GM23338 (cell line): ENCODE results near the gene SH3RF2. TPM values are rescaled to one million over a fixed set of nuclear protein-coding genes. Genes with fewer than 3 reads are reported as not detected.

Source experiments
- ATAC-seq: fragments of 200-7000 bp; cut with Tn5 transposase; 3 replicates; pipeline ENCODE4 v1.9.1; 2020
- DNase-seq: peaks from one replicate; pipeline ENCODE4 v3.0.0-alpha.2; 2015; ENCODE audit warnings: low spot score
- H2AFZ ChIP-seq: fragments of 200-600 bp; sonication (generic); 2 replicates; pipeline ENCODE4 v1.8.0; 2016; ENCODE audit warnings: antibody characterized with exemption, mild to moderate bottlenecking, moderate library complexity
- H3F3A ChIP-seq: fragments of 200-600 bp; sonication (generic); replicated peaks from 2 replicates; pipeline ENCODE4 v1.8.0; 2017; ENCODE audit warnings: antibody characterized with exemption, mixed run types, low read depth
- H3K27ac ChIP-seq: fragments of 200-600 bp; sonication (generic); 2 replicates; pipeline ENCODE4 v1.6.1; 2016; ENCODE audit warnings: low read depth
- H3K27me3 ChIP-seq: fragments of 200-600 bp; sonication (generic); 2 replicates; pipeline ENCODE4 v1.8.0; 2016; ENCODE audit warnings: mild to moderate bottlenecking, mixed run types, moderate library complexity; ENCODE audit not compliant: insufficient read depth
- H3K36me3 ChIP-seq: fragments of 200-600 bp; sonication (generic); 2 replicates; pipeline ENCODE4 v1.8.0; 2016; ENCODE audit warnings: mild to moderate bottlenecking; ENCODE audit not compliant: insufficient read depth
- H3K4me1 ChIP-seq: fragments of 200-600 bp; sonication (generic); 2 replicates; pipeline ENCODE4 v1.8.0; 2016; ENCODE audit warnings: mild to moderate bottlenecking, moderate library complexity; ENCODE audit not compliant: insufficient read depth
- H3K4me2 ChIP-seq: fragments of 200-600 bp; sonication (generic); 2 replicates; pipeline ENCODE4 v1.7.1; 2017; ENCODE audit warnings: mixed run types
- H3K4me3 ChIP-seq: fragments of 200-600 bp; sonication (generic); 2 replicates; pipeline ENCODE4 v1.6.1; 2016; ENCODE audit warnings: mixed run types
- H3K79me2 ChIP-seq: fragments of 200-600 bp; sonication (generic); replicated peaks from 2 replicates; pipeline ENCODE4 v1.8.0; 2017; ENCODE audit warnings: mild to moderate bottlenecking; ENCODE audit not compliant: insufficient read depth
- H3K9me2 ChIP-seq: fragments of 200-600 bp; sonication (generic); 2 replicates; pipeline ENCODE4 v1.8.0; 2017; ENCODE audit not compliant: insufficient read depth
- H4K20me1 ChIP-seq: fragments of 200-600 bp; sonication (generic); replicated peaks from 2 replicates; pipeline ENCODE4 v1.8.0; 2017; ENCODE audit warnings: mild to moderate bottlenecking; ENCODE audit not compliant: insufficient read depth
- H3K27ac Mint-ChIP-seq: 2 replicates; pipeline ENCODE4 v1.8.0; 2020; ENCODE audit warnings: inconsistent platforms, mild to moderate bottlenecking, moderate library complexity, mixed read lengths
- H3K27me3 Mint-ChIP-seq: 3 replicates; pipeline ENCODE4 v1.8.0; 2022; ENCODE audit warnings: low read depth, mild to moderate bottlenecking, moderate library complexity, mixed read lengths, inconsistent platforms; ENCODE audit not compliant: insufficient read depth, poor library complexity
- H3K36me3 Mint-ChIP-seq: 3 replicates; pipeline ENCODE4 v1.8.0; 2021; ENCODE audit warnings: low read depth, mild to moderate bottlenecking, inconsistent platforms, moderate library complexity, mixed read lengths
- H3K4me1 Mint-ChIP-seq: 3 replicates; pipeline ENCODE4 v1.8.0; 2020; ENCODE audit warnings: mild to moderate bottlenecking, inconsistent platforms, mixed read lengths
- H3K4me3 Mint-ChIP-seq: 3 replicates; pipeline ENCODE4 v1.8.0; 2021; ENCODE audit warnings: moderate library complexity, mild to moderate bottlenecking, inconsistent platforms, mixed read lengths
- H3K9me3 Mint-ChIP-seq: 3 replicates; pipeline ENCODE4 v1.8.0; 2020; ENCODE audit warnings: moderate library complexity, mild to moderate bottlenecking, inconsistent platforms, mixed read lengths
- CTCF ChIP-seq, 2 experiments: fragments of 200-600 bp in 1 of 2; sonication (generic) in 1 of 2; conservative IDR thresholded peaks; 2 replicates each; pipeline versions ENCODE4 v1.5.1 to v1.6.1; 2016 to 2017; ENCODE audit warnings: antibody characterized with exemption in 2 of 2, low read depth in 2 of 2, mild to moderate bottlenecking in 2 of 2, moderate library complexity in 1 of 2
- ETS1 ChIP-seq: IDR thresholded peaks from 2 replicates; pipeline ENCODE4 v1.6.1; 2016; ENCODE audit warnings: antibody characterized with exemption
- EZH2 ChIP-seq: fragments of 200-600 bp; sonication (generic); IDR thresholded peaks from one replicate; pipeline ENCODE4 v1.8.0; 2017; ENCODE audit warnings: antibody characterized with exemption, mild to moderate bottlenecking, low read depth; ENCODE audit not compliant: unreplicated experiment
- JUNB ChIP-seq: IDR thresholded peaks from one replicate; pipeline ENCODE4 v1.6.1; 2016; ENCODE audit warnings: antibody characterized with exemption; ENCODE audit not compliant: unreplicated experiment
- NANOG ChIP-seq: IDR thresholded peaks from 2 replicates; pipeline ENCODE4 v1.6.1; 2016; ENCODE audit warnings: antibody characterized with exemption, borderline replicate concordance
- REST ChIP-seq: IDR thresholded peaks from one replicate; pipeline ENCODE4 v1.6.1; 2018; ENCODE audit warnings: antibody characterized with exemption; ENCODE audit not compliant: unreplicated experiment
- STAT1 ChIP-seq: IDR thresholded peaks from one replicate; pipeline ENCODE4 v1.6.1; 2016; ENCODE audit warnings: antibody characterized with exemption; ENCODE audit not compliant: unreplicated experiment
- ZNF114 ChIP-seq: fragments of 250-450 bp; sonication (Bioruptor Pico); IDR thresholded peaks from 2 replicates; pipeline ENCODE4 v1.5.0; 2020; ENCODE audit warnings: mild to moderate bottlenecking, moderate library complexity
- polyA plus RNA-seq: library from polyadenylated mRNA; unstranded; fragments of >200 nt; fragmentation: Nextera tagmentation; extraction: Ambion mirVana; gene quantifications from 2 replicates; pipeline ENCODE4 v1.2.1, GENCODE V29; 2016
- total RNA-seq: library from RNA; depleted of rRNA; stranded (reverse); fragments of >200 nt; shearing (Covaris generic); gene quantifications from 2 replicates; pipeline ENCODE4 v1.2.3, GENCODE V29; 2014

Gene SH3RF2
- total and polyA plus RNA-seq, 2 experiments from 2014 or later, result 1.7 to 2.4 TPM

DNA sequence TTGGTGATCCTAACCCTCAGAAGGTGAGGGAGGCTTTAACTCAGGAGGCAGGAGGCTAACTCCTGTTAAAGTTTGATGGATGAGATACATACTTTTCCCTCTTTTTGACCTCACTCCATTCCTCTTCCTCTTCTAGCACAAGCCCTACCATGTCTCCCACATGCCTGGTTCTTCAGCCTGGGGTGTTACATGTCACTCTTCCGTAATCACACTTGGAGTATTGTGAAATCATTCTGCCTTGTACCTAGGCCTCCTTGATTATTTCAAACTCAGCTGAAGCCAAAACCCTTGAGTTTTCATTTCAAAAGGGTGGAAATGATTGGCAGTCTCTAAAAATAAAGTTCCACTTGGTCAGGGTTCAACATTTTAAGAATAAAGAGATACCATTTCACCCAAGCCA, 167.2 kb downstream of the SH3RF2 start:
- Histone ChIP-seq H3K36me3 (no peaks in the 10 kb centered on the region), H3K79me2 (no peaks in the 10 kb centered on the region), H4K20me1 (no peaks in the 10 kb centered on the region), H3F3A (no peaks in the 10 kb centered on the region), H3K4me3 (no peak overlapping the region), H2AFZ (no peak overlapping the region), H3K4me1 (peaks cover 10% of the 10 kb centered on the region; the same call in 1 of the 2 replicates), H3K27me3 (no peaks in the 10 kb centered on the region), H3K9me2 (no peaks in the 10 kb centered on the region), H3K4me2 (no peak overlapping the region), H3K27ac (no peak overlapping the region)
- DNase-seq (no peak), ATAC-seq (no peak)
- no peaks in the 10 kb centered on the region for H3K27me3 Mint-ChIP-seq
- H3K36me3 Mint-ChIP-seq, result peaks cover 4% of the 10 kb centered on the region; the same call in 1 of the 3 replicates
- no peaks in the 10 kb centered on the region for H3K9me3 Mint-ChIP-seq
- no peak overlapping the region for H3K4me3 Mint-ChIP-seq
- H3K27ac Mint-ChIP-seq, result no peak overlapping the region
- peaks cover 20% of the 10 kb centered on the region for H3K4me1 Mint-ChIP-seq
- TF ChIP-seq EZH2, result no peak
- no peak for TF ChIP-seq ETS1
- no peak for TF ChIP-seq JUNB
- no peak for TF ChIP-seq NANOG
- no peak for TF ChIP-seq STAT1
- no peak for TF ChIP-seq CTCF (conservative IDR thresholded peaks at IDR 0.05; ENCODE audit: low read depth in 2 of 2)
- no peak for TF ChIP-seq ZNF114 (CRISPR knock-in tag)

GRCh38 chr5:146105477-146105876, 169.1 kb downstream of the SH3RF2 start, which contains the start of gene PLAC8L1:
Gene PLAC8L1 (minus strand): TSS chr5:146105577. CDS start chr5:146104311, 1,266 bp downstream.
- Histone ChIP-seq H3K27me3 (no peaks in the 10 kb centered on the region), H2AFZ (no peak within 1 kb of the TSS), H3K4me2 (no peak within 1 kb of the TSS), H4K20me1 (no peaks in the 10 kb centered on the region), H3K4me3 (no peak within 1 kb of the TSS), H3K4me1 (peaks cover 10% of the 10 kb centered on the region; the same call in 1 of the 2 replicates), H3K79me2 (no peaks in the 10 kb centered on the region), H3K36me3 (no peaks in the 10 kb centered on the region), H3F3A (no peaks in the 10 kb centered on the region), H3K27ac (no peak within 1 kb of the TSS), H3K9me2 (no peaks in the 10 kb centered on the region)
- no peak within 1 kb of the TSS for H3K27ac Mint-ChIP-seq
- ATAC-seq (no peak), DNase-seq (no peak)
- H3K9me3 Mint-ChIP-seq, result no peaks in the 10 kb centered on the region
- H3K36me3 Mint-ChIP-seq, result peaks cover 4% of the 10 kb centered on the region; the same call in 1 of the 3 replicates
- H3K4me3 Mint-ChIP-seq, result no peak within 1 kb of the TSS
- H3K27me3 Mint-ChIP-seq, result no peaks in the 10 kb centered on the region
- H3K4me1 Mint-ChIP-seq, result peaks cover 17% of the 10 kb centered on the region
- TF ChIP-seq ZNF114 (CRISPR knock-in tag) (no peak), REST (no peak), ETS1 (no peak), CTCF (conservative IDR thresholded peaks at IDR 0.05; ENCODE audit: low read depth in 2 of 2) (no peak)
